ENCODE results near the gene SLC18A3.

SLC18A3 gene

GRCh38 chr10:49600046-49600445 lies 10.1 kb upstream of the SLC18A3 start:
- Histone ChIP-seq H3K36me3 (ENCODE audit: control insufficient read depth, insufficient read depth, low read length) (no peaks in the 10 kb centered on the region), H3K4me1 (no peaks in the 10 kb centered on the region), H3K4me3 (ENCODE audit: low read depth, low read length) (no peak overlapping the region), H3K9ac (no peak overlapping the region), H3K4me2 (ENCODE audit: low read length) (no peak overlapping the region), H3K27me3 (ENCODE audit: control insufficient read depth, insufficient read depth, low read length) (no peaks in the 10 kb centered on the region), H3K79me2 (no peaks in the 10 kb centered on the region), H2AFZ (no peak overlapping the region), H3K27ac (no peak overlapping the region), H3K9me3 (ENCODE audit: control insufficient read depth, low read length) (no peaks in the 10 kb centered on the region)
- no peak for TF ChIP-seq CTCF (IDR thresholded peaks at IDR 0.05)

- Histone ChIP-seq H2AFZ (no peak overlapping the region), H3K4me1 (no peaks in the 10 kb centered on the region), H3K9me3 (ENCODE audit: control insufficient read depth, low read length) (no peaks in the 10 kb centered on the region), H3K27ac (no peak overlapping the region), H3K4me2 (ENCODE audit: low read length) (no peak overlapping the region), H3K27me3 (ENCODE audit: control insufficient read depth, insufficient read depth, low read length) (no peaks in the 10 kb centered on the region), H3K36me3 (ENCODE audit: control insufficient read depth, insufficient read depth, low read length) (no peaks in the 10 kb centered on the region), H3K79me2 (no peaks in the 10 kb centered on the region), H3K4me3 (ENCODE audit: low read depth, low read length) (no peak overlapping the region), H3K9ac (no peak overlapping the region)
- TF ChIP-seq CTCF (IDR thresholded peaks at IDR 0.05), result no peak
Observed at GRCh38 chr10:49600781-49601400, 9.2 kb upstream of the SLC18A3 start.

GRCh38 chr10:49601857-49602256 lies 8.3 kb upstream of the SLC18A3 start:
- Histone ChIP-seq H3K9me3 (ENCODE audit: control insufficient read depth, low read length) (no peaks in the 10 kb centered on the region), H3K4me3 (ENCODE audit: low read depth, low read length) (no peak overlapping the region), H3K36me3 (ENCODE audit: control insufficient read depth, insufficient read depth, low read length) (no peaks in the 10 kb centered on the region), H3K4me1 (no peaks in the 10 kb centered on the region), H3K27ac (no peak overlapping the region), H3K9ac (no peak overlapping the region), H3K4me2 (ENCODE audit: low read length) (no peak overlapping the region), H3K27me3 (ENCODE audit: control insufficient read depth, insufficient read depth, low read length) (no peaks in the 10 kb centered on the region), H2AFZ (no peak overlapping the region), H3K79me2 (no peaks in the 10 kb centered on the region)
- TF ChIP-seq CTCF (IDR thresholded peaks at IDR 0.05), result no peak

GRCh38 chr10:49602380-49603023 lies 7.6 kb upstream of the SLC18A3 start:
- H3K79me2 ChIP-seq, result no peaks in the 10 kb centered on the region
- no peaks in the 10 kb centered on the region for H3K4me1 ChIP-seq
- H3K9me3 ChIP-seq (ENCODE audit: control insufficient read depth, low read length), result no peaks in the 10 kb centered on the region
- no peak overlapping the region for H3K4me2 ChIP-seq (ENCODE audit: low read length)
- H3K27me3 ChIP-seq (ENCODE audit: control insufficient read depth, insufficient read depth, low read length), result peaks cover 1% of the 10 kb centered on the region
- no peak overlapping the region for H3K9ac ChIP-seq
- no peak overlapping the region for H2AFZ ChIP-seq
- H3K27ac ChIP-seq, result no peak overlapping the region
- no peak for TF ChIP-seq CTCF (IDR thresholded peaks at IDR 0.05)
- H3K4me3 ChIP-seq (ENCODE audit: low read depth, low read length), result no peak overlapping the region
- H3K36me3 ChIP-seq (ENCODE audit: control insufficient read depth, insufficient read depth, low read length), result no peaks in the 10 kb centered on the region
